Fibroblast of lung (primary cell): ENCODE measurements around the gene SLC23A1. TPM values are rescaled to one million over a fixed set of nuclear protein-coding genes. Genes with fewer than 3 reads are reported as not detected.

ENCODE experiments used
- DNase-seq, 2 donors: peaks; one replicate each; pipeline versions ENCODE4 v3.0.0 to v3.0.0-alpha.2; 2010; ENCODE audit warnings: low read depth in 2 of 2
- H2AFZ ChIP-seq: 2 replicates; pipeline ENCODE4 v1.5.1; 2012; ENCODE audit warnings: low read length, control low read depth, inconsistent platforms
- H3K27ac ChIP-seq: 2 replicates; pipeline ENCODE4 v1.5.1; 2011; ENCODE audit warnings: low read length, control low read depth; ENCODE audit not compliant: insufficient read depth
- H3K27me3 ChIP-seq: 2 replicates; pipeline ENCODE4 v1.5.1; 2011; ENCODE audit warnings: mild to moderate bottlenecking, low read length; ENCODE audit not compliant: control insufficient read depth, insufficient read depth
- H3K36me3 ChIP-seq: 2 replicates; pipeline ENCODE4 v1.5.1; 2011; ENCODE audit warnings: low read length; ENCODE audit not compliant: control insufficient read depth, insufficient read depth
- H3K4me1 ChIP-seq: 2 replicates; pipeline ENCODE4 v1.5.1; 2011; ENCODE audit warnings: low read length; ENCODE audit not compliant: control insufficient read depth, insufficient read depth; ENCODE audit errors: extremely low read depth
- H3K4me2 ChIP-seq: 2 replicates; pipeline ENCODE4 v1.5.1; 2011; ENCODE audit warnings: low read length, control low read depth; ENCODE audit not compliant: insufficient read depth; ENCODE audit errors: extremely low read depth
- H3K4me3 ChIP-seq, 4 experiments: fragments of 200-600 bp in 1 of 4; sonication (generic) in 1 of 4; replicated peaks in 1 of 4; 2 replicates each; pipeline ENCODE4 v1.5.1; 2011 to 2016; ENCODE audit warnings: low read length in 4 of 4, low read depth in 3 of 4, mild to moderate bottlenecking in 3 of 4, control low read depth in 2 of 4, inconsistent platforms in 1 of 4, mixed read lengths in 1 of 4; ENCODE audit not compliant: insufficient read depth in 1 of 4; ENCODE audit errors: control extremely low read depth in 1 of 4
- H3K79me2 ChIP-seq: 2 replicates; pipeline ENCODE4 v1.5.1; 2012; ENCODE audit warnings: mild to moderate bottlenecking, low read length, inconsistent platforms; ENCODE audit not compliant: control insufficient read depth, insufficient read depth
- H3K9ac ChIP-seq: 2 replicates; pipeline ENCODE4 v1.5.1; 2011; ENCODE audit warnings: mild to moderate bottlenecking, low read length, control low read depth; ENCODE audit not compliant: insufficient read depth
- H3K9me3 ChIP-seq: 2 replicates; pipeline ENCODE4 v1.5.1; 2012; ENCODE audit warnings: low read depth, low read length; ENCODE audit not compliant: control insufficient read depth, insufficient read depth
- H4K20me1 ChIP-seq: 2 replicates; pipeline ENCODE4 v1.5.1; 2011; ENCODE audit warnings: low read length; ENCODE audit not compliant: control insufficient read depth, insufficient read depth; ENCODE audit errors: extremely low read depth
- EZH2 ChIP-seq: IDR thresholded peaks from 2 replicates; pipeline ENCODE4 v1.5.1; 2012; ENCODE audit warnings: low read length, control low read depth, mild to moderate bottlenecking; ENCODE audit errors: missing control alignments
- polyA plus RNA-seq, 2 donors: library from polyadenylated mRNA; depleted of rRNA in 1 of 2; stranded (reverse) in 1 of 2; unstranded in 1 of 2; fragments of >200 nt; gene quantifications; 2 replicates each; pipeline ENCODE4 v1.2.1, GENCODE V29; 2011 to 2012; ENCODE audit warnings: missing spikeins in 1 of 2
- total RNA-seq: library from RNA; depleted of rRNA; stranded (reverse); fragments of >200 nt; gene quantifications from 2 replicates; pipeline ENCODE4 v1.2.1, GENCODE V29; 2014
- TF ChIP-seq, protein P1 (sequence below), 2 donors: IDR thresholded peaks in 1 of 2; conservative IDR thresholded peaks in 1 of 2; 1 replicate in 1 of 2; 2 replicates in 1 of 2; pipeline ENCODE4 v1.5.1; 2011 to 2012; ENCODE audit warnings: low read length in 2 of 2, control low read depth in 1 of 2, inconsistent platforms in 1 of 2, low read depth in 1 of 2, mild to moderate bottlenecking in 1 of 2

Gene SLC23A1
- total and polyA plus RNA-seq, 2 donors (not counting 1 experiment from before 2014, with no cell fraction given): not detected

DNA sequence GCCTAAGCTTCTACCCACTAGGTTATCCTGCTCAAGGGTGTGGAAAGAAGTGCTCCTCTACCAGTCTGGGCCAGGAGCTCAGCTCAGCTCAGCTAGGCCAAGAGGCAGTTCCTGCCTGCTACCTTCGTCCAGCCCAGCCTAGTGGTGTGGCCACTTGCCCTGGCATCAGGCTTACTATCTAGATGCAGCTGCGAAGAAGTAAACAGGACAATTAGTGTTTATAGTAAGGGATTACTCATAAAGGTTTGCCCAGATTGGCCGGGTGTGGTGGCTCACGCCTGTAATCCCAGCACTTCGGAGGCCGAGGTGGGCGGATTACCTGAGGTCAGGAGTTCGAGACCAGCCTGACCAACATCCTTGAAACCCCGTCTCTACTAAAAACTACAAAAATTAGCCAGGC, 33.6 kb upstream of the SLC23A1 start:
- no peak overlapping the region for H3K4me3 ChIP-seq
- H2AFZ ChIP-seq: no peak overlapping the region
- no peaks in the 10 kb centered on the region for H3K79me2 ChIP-seq
- TF ChIP-seq EZH2: no peak
- no peak overlapping the region for H3K4me2 ChIP-seq
- no peak for DNase-seq
- H3K27ac ChIP-seq: no peak overlapping the region
- H3K27me3 ChIP-seq: no peaks in the 10 kb centered on the region
- H3K9me3 ChIP-seq: no peaks in the 10 kb centered on the region
- H3K9ac ChIP-seq: no peak overlapping the region
- peaks cover 2% of the 10 kb centered on the region for H3K36me3 ChIP-seq
- peaks cover 3% of the 10 kb centered on the region for H3K4me1 ChIP-seq
- no peaks in the 10 kb centered on the region for H4K20me1 ChIP-seq

DNA sequence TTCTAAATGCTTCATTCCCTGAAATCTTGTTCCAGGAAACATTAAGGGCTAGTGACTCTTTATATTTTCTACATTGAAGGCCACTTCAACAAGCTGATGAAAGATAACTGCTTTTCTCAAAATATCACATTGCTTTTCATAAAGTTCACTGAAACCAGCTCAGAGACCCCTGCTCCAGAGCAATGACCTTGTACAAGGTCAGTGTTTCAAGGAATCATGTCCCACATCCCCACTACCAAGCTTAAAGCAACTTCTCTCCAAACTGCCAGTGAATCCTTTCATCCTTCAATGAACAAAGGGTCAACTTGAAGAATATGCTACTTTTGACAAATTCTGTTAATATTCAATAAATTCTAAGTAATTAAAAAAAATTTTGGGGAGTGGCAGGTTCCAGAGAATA, 32.8 kb upstream of the SLC23A1 start:
- H3K79me2 ChIP-seq: no peaks in the 10 kb centered on the region

DNA sequence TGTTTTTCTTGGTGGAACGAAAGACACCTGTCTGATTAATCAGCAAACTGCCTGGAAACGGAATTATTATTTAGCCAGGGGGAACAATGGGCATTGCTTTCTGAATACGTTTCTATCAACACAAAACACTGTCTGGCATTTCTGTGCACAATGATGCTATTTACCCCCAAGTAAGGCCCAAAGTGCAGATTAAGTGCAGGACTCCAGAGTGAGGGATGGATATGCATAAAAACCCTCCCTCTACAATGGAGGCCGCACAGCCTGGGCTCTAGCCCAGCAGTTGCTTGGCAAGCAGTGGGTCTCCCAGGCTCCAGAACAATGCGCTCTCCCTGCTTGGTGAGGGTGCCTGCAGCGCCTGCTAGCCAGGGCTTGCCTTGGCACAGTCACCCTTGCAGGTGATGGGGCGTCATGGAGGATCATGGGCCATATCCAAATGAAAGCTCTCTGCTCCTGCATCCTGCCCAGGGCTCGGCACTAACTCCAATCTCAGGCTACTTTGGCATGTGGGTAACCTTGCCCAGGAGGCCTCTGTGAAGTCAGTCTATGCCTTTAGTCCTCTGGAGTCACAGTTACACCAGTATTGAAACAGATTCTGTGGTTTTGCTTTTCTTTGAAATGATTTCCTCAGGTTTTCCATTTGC, 32.2 kb upstream of the SLC23A1 start:
- Histone ChIP-seq H3K79me2 (no peaks in the 10 kb centered on the region), H3K4me2 (no peak overlapping the region), H2AFZ (no peak overlapping the region), H3K4me3 (no peak overlapping the region), H3K27me3 (no peaks in the 10 kb centered on the region), H3K36me3 (peaks cover 2% of the 10 kb centered on the region), H3K4me1 (peaks cover 3% of the 10 kb centered on the region), H3K9me3 (no peaks in the 10 kb centered on the region), H4K20me1 (no peaks in the 10 kb centered on the region), H3K9ac (no peak overlapping the region), H3K27ac (no peak overlapping the region)
- no peak for DNase-seq
- TF ChIP-seq, protein P1, sequence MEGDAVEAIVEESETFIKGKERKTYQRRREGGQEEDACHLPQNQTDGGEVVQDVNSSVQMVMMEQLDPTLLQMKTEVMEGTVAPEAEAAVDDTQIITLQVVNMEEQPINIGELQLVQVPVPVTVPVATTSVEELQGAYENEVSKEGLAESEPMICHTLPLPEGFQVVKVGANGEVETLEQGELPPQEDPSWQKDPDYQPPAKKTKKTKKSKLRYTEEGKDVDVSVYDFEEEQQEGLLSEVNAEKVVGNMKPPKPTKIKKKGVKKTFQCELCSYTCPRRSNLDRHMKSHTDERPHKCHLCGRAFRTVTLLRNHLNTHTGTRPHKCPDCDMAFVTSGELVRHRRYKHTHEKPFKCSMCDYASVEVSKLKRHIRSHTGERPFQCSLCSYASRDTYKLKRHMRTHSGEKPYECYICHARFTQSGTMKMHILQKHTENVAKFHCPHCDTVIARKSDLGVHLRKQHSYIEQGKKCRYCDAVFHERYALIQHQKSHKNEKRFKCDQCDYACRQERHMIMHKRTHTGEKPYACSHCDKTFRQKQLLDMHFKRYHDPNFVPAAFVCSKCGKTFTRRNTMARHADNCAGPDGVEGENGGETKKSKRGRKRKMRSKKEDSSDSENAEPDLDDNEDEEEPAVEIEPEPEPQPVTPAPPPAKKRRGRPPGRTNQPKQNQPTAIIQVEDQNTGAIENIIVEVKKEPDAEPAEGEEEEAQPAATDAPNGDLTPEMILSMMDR (conservative IDR thresholded peaks at IDR 0.05 in 1 of 2, IDR thresholded peaks at IDR 0.05 in 1 of 2; ENCODE audit: low read depth in 1 of 2, low read length in 2 of 2): no peak

More for the DNA sequence above, 32.8 kb upstream of the SLC23A1 start:
- H3K36me3 ChIP-seq: peaks cover 2% of the 10 kb centered on the region
- H3K27ac ChIP-seq: no peak overlapping the region
- H4K20me1 ChIP-seq: no peaks in the 10 kb centered on the region
- peaks cover 3% of the 10 kb centered on the region for H3K4me1 ChIP-seq
- no peak overlapping the region for H3K4me3 ChIP-seq
- no peak overlapping the region for H2AFZ ChIP-seq
- no peak overlapping the region for H3K9ac ChIP-seq
- no peak overlapping the region for H3K4me2 ChIP-seq
- no peaks in the 10 kb centered on the region for H3K27me3 ChIP-seq
- DNase-seq: no peak
- no peaks in the 10 kb centered on the region for H3K9me3 ChIP-seq
- TF ChIP-seq, protein P1 (conservative IDR thresholded peaks at IDR 0.05 in 1 of 2, IDR thresholded peaks at IDR 0.05 in 1 of 2; ENCODE audit: low read depth in 1 of 2, low read length in 2 of 2): no peak
- TF ChIP-seq EZH2: no peak
